ENCODE data around the gene EOLA2.
"Not testable (repeated sequence)": the region's sequence is repeated elsewhere in the genome, so short reads cannot be mapped to it uniquely, and the experiment has no call there.

Gene EOLA2

DNA sequence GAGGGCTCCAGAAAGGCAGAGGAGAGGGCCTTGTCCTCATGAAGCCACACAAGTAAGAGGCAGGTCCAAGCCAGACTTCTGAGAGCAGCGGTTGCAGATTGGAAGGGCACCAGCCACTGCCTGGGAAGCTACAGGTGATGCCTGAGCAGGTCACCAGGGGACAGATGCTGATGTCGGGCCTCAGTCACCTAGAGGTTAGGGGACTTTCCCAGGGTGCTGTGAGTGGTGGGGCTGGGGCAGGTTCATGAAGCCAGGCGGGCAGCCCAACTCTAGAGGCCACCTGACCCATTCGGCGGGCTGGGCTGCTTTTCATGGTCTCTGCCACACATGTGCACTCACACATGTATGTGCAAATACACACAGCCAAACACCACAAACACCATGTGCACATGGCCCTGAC is 5.3 kb downstream of the EOLA2 start:
- DNase-seq (ENCODE audit: low read depth), result not testable (repeated sequence)

DNA sequence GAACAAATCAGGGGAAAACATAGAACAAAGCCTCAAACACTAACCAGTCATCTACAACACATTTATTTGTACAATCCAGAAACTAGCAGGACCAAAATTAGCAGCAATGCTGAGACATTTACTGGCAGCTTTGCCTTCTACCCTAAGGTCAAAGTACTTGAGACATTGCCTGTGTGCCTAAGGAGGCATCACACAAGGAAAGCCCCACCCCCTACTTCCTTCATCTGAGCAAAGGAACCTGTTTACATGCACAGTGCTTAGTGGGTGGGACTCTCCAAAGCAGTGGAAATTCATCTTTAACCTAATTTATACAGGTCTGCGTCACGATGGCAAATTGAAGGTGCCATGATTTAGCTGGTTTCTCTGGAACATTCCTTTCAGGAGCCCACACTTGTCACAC is 6.1 kb downstream of the EOLA2 start:
- DNase-seq (ENCODE audit: low read depth), result not testable (repeated sequence)

DNA sequence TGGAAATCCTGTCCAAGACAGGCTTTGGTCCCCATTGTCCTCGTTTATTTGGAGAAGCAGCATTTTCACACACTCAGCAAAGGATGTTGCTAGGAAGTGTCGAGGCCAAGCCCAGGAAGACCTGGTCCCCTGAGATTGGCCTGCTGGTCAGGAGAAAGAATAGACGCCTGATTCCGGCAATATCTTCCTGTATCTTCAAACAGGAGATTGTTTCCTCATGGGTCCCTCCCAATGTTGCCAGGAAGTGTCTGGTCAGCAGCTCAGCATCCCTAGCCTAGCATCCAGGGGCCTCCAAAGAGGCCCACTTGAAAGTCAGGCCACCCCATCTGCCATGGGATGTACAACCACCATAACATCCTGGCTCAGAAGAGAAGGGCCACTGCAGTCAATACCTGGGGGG is 6.9 kb downstream of the EOLA2 start:
- not testable (repeated sequence) for DNase-seq (ENCODE audit: low read depth)

DNA sequence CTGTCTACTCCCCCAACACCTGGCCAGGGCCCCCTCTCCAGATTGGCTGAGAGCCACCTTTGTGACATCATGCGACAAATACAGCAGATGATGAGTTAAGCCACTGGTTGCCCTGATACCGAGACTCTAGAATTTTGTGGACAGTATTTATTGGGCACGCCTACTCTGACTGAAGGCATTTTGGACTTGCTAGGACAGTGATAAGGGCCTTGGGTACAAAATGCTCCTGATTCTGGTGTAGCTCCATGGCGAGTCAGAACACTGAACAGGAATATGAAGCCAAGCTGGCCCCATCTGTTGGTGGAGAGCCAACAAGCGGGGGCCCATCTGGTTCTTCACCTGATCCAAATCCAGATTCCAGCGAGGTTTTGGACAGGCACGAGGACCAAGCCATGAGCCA is 8.9 kb downstream of the EOLA2 start, which contains the start of gene HSFX4:
TSS of gene HSFX4 (plus strand) at position 174 of the 400 bp plus-strand sequence. CDS start at position 246, 72 bp downstream.
- DNase-seq (ENCODE audit: low read depth), result not testable (repeated sequence)

DNA sequence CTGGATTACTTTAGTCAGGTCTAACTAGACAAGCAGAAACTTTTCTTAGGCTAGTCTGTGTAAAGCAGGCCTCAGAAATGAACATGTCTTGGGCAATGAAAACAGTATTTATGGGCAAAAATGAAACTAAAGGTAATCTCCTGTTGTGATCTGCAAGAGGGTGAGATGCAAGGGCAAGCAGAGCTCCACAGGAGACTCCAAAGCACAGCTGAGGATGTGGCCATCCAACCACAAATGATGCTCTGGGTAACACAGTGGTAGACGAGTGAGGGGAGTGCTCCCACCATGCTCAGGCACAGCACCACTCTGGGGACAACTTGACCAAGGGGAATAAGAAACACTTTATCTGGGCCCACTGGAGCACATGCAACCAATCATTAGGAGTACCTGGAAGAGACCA is 9.7 kb downstream of the EOLA2 start:
- not testable (repeated sequence) for DNase-seq (ENCODE audit: low read depth)

DNA sequence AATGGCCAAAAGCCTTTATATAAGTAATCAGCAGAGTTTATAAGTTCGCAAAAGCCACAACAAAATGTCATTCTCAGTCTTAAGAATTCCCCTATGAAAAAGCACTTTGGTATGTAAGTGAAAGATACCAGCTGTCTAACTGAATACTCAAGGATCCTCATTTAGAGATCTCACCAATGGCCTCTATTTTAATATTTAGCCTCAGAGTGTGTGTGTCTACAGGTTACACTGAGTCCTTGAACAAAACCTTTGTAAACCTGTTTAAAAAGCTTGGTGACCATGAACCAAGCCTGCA is 10.4 kb downstream of the EOLA2 start:
- DNase-seq (ENCODE audit: low read depth), result not testable (repeated sequence)

DNA sequence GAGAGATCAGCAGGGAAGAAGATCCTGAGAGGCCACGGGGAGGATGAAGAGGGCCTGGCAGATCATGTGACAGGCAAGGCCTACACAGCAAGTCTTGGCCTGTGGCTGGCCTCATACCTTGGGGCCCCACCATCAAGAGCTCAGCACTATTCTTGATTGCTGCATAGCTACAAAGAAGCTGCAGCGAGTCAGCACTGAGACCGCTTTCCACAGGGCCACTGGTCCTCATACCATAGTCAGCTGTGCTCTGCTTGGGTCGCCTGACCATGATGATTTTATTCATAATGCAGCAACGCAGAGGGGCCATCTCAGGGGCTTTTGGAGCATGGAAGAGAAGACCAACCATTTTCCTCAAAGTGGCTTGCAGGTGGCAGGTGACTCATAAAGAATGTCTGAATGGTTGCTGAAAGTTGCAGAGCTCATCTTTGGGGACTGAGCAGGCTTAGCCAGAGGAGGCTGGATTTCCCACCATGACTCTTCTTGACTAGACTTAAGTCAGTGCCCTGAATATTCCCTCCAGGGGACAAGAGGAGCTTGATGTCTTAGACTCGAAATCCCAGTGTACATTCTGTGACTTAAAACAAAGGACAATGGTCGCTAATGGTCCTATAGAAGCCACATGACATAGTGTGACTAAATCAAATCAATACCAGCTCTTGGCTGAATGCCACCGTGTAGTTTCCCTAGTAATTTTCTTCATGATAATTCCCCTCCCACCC is 10.9 kb downstream of the EOLA2 start:
- DNase-seq (ENCODE audit: low read depth), result not testable (repeated sequence)

DNA sequence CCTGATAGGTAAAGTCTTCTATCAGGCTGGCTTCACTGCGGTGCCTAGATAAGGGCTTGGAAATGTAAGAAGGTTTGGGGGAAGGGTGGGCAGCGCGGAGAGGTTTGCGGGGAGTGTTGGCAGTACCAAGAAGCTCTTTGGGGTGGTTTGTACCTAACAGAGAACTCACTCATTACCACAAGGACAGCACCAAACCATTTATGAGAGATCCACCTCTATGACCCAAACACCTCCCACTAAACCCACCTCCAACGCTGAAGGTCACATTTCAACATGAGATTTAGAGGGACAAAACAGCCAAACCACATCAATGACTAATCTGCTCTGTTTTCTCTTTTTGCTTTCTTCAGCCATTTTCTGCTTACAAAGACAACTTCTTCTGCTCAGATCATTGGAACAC is 13.9 kb downstream of the EOLA2 start:
- not testable (repeated sequence) for DNase-seq (ENCODE audit: low read depth)

DNA sequence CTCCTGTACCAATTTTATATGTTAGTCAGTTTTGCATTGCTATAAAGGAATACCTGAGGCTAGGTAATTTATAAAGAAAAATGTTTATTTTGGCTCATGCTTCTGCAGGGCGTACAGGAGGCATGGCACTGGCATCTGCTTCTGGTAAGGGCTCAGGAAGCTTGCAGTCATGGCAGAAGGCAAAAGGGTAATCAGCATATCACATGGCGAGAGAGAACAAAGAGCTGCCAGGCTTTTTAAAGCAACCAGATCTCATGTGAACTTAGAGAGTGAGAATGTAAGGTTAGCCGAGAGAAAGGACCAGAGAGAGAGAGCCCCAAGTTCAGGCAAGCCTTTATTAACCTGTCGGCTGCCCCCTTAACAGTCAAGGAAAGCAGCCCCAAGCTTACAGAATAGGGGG is 14.5 kb downstream of the EOLA2 start:
- not testable (repeated sequence) for DNase-seq (ENCODE audit: low read depth)

DNA sequence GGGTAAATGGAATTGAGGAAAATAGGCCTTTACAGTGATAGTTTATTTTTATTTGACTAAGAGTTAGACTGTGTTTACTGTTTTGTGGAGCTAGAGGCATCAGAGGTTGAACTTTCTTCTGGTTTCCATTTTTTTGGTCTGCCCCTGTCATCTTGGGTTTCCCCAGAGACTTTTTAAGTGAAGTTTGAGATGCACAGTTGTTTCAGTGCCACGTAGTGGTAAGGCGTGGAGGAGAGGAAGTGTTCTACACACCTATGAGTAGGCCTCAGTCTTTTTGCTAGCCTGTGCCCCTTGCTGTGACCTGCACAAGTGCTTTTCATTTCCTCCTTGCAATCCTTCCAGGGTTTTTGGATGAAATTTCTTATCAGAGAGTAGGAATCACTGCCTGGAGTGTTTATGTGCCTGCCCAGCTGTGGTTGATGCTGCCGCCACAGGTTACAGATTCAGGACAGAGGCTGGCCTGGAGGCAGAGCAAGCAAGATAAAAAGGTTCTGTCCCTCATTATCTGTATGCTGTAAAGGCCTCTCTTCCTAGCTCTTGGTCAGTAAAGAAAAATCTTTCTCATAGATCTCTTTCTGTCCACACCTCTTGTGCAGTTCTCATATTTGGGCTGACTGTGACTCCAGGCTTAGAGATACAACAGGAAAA is 21.4 kb downstream of the EOLA2 start:
- DNase-seq (ENCODE audit: low read depth), result no peak

DNA sequence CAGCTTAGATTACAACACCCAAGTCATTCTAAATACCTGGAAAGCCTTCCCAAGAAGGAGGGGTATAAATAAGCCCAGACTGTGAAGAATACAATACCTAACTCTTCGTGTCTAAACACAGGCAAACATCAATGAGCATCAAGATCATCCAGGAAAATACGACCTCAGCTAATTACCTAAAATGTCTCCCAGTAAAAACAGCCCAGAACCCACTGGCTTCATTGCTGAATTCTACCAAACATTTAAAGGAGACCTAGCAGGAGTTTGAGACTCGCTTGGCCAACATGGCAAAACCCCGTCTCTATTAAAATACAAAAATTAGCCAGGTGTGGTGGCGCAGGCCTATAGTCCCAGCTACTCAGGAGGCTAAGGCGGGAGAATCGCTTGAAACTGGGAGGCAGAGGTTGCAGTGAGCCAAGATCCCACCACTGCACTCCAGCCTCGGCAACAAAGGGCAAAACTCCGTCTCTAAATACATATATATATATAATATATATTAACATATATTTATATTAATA is 28.1 kb downstream of the EOLA2 start:
- DNase-seq (ENCODE audit: low read depth), result no peak

DNA sequence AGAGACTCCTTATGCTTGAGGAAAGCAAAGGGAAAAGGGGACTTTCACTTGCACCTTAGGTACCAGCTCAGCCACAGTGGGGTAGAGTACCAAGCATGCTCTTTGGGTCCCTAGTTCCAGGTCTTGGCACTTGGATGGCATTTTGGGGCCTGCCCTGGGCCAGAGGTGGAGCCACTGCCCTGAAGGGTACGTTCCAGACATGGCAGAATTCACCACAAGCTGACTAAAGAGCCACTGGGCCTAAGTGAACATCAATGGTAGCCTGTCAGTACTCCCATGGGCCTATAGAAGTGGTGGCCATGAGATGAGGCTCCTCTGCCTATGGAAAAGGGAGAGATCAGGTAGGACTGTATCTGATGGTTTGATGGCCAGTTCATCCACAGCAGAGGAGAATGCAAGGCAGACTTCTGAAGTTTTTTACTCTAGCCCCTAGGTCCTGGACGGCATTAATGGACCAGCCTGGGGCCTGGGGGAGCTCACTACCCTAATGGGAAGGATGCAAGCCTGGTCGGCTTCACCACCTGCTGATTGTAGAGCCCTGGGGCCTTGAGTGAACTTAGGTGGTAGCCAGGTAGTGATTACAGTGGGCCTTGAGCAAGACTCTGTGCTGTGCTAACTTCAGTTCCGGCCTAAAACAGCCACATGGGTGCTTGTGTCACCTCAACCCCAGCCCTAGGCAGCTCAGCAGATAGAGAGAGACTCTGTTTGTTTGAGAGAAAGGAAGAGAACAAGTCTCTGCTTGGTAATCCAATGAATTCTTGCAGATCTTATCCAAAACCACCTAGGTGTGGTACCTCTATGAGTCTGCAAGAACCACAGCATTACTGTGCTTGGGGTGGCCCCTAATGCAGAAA is 28.7 kb downstream of the EOLA2 start:
- no peak for DNase-seq (ENCODE audit: low read depth)

DNA sequence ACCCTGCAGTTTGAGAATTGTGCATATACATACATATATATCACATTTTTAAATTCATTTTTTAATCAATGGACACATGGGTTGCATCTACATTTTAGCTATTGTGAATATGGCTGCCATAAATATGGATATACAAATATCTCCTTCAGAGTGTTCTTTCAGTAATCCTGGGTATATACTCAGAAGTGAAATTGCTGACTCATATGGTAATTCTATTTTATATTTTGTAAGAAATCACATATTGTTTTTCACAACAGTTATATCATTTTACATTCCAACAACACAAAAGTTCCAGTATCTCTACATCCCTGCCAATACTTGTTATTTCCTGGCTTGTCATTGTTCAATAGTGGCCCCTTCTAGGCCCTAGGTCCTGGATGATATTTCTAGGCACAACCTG is 29.6 kb downstream of the EOLA2 start:
- no peak for DNase-seq (ENCODE audit: low read depth)

DNA sequence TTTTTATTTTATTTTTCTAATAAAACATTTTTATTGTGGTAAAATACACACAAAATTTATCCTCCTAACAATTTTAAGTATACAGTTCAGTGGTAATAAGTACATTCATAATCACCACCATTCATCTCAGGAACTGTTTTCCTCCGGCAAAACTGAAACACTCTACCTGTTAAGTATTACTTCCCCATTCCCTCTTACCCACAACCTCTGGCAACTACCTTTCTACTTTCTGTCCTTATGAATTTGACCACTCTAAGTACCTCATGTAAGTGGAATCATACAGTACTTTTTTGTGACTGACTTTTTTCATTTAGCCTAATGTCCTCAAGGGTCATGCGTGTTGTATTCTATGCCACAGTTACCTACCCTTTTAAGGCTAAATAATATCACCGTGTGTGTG is 30.0 kb downstream of the EOLA2 start:
- no peak for DNase-seq (ENCODE audit: low read depth)

DNA sequence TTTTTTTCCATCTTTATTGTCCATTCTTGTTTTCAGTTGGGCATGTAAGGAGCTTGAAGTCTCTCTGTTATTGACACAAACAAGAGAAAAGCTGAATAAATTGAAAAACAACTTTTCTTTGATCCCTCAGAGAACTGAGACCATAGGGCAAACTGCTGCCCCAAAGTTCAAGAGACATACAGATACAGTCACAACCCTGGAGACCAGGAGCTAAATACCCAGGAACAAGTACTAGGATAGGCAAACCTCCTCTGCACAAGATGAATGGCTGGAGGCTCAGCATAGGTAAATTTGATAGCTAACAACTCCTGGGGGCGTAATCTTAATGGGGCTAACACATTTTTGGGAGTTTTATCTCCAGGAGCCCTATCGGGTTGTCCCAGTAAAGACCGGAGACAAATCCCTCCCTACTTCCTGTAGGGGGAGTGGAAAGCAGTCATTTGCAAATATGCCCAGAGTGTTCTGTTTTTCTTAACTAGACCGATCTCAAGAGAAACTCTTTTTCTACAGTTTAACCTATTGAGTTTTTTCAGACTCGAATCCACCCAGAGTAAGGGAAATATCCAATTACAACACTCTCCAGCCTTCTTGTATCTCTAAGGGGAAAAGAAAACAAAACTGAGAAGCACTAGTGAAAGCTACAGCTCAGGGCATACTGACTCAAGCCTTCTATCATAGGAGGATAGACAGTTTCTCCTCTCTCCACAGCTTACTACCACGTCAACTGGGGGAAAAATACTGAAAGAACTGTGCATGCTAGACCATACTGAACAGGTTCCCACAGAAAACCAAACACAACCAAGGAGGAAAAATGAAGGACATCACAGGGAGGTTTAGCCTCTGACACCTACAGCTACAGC is 34.2 kb downstream of the EOLA2 start:
- DNase-seq (ENCODE audit: low read depth), result no peak

DNA sequence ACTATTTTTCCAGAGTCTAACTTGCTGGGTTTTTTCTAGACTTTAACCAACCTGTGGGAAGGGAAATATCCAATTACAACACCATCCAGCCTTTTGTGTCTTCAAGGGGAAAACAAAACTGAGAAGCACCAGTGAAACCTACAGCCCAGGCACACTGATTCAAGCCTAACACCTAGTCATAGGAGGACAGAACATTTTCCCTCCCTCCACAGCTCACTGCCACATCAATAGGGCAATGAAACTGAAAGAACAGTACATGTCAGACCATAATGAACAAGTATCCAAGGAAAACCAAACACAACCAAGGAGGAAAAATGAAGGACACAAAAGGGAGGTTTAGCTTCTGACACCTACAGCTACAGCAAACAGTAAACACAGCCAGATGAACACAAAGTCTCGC is 39.7 kb downstream of the EOLA2 start:
- DNase-seq (ENCODE audit: low read depth), result no peak

DNA sequence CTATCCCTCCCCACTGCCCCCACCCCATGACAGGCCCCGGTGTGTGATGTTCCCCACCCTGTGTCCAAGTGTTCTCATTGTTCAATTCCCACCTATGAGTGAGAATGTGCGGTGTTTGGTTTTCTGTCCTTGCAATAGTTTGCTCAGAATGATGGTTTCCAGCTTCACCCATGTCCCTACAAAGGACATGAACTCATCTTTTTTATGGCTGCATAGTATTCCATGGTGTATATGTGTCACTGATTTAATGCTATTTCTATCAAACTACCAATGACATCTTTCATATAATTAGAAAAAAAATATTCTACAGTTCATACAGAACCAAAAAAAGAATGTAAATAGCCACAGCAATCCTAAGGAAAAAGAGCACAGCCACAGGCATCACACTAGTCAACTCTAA is 47.5 kb downstream of the EOLA2 start:
- DNase-seq (ENCODE audit: low read depth), result not testable (repeated sequence)

Data from activated T-helper 9 cell treated with anti-CD3 and anti-CD28 coated beads, Interleukin-2, amount 50 U/mL, for 16 hours (primary cell).